ENCODE measurements around the gene FYB1.

DNA sequence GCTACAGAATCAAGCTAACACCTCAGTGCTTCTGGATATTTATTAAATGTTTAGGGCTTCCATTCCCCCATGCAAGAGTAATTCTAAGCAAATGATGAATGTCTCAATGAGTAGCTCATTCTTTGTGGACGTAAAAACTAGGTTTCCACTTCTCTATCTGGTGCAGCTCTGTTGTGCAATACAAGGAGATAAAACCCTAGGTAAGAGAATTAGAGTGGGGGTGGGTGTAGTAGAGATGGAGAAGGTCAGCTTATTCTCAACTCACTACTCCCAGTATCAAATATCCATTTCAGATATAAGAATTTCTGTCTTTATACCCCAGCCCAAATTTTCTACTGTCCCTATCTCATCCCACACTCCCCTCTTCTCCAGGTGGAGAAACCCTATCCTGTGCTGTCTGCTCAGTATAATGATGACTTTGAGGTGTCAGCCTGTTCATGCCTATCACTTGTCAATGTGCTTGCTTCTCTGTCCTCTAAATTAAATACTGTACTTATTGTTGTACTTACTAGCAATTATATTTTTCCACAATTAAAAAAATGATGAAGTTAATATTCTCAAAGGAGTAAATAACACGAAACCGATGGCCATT lies 4.3 kb upstream of the FYB1 start:
- TF ChIP-seq, protein P1, sequence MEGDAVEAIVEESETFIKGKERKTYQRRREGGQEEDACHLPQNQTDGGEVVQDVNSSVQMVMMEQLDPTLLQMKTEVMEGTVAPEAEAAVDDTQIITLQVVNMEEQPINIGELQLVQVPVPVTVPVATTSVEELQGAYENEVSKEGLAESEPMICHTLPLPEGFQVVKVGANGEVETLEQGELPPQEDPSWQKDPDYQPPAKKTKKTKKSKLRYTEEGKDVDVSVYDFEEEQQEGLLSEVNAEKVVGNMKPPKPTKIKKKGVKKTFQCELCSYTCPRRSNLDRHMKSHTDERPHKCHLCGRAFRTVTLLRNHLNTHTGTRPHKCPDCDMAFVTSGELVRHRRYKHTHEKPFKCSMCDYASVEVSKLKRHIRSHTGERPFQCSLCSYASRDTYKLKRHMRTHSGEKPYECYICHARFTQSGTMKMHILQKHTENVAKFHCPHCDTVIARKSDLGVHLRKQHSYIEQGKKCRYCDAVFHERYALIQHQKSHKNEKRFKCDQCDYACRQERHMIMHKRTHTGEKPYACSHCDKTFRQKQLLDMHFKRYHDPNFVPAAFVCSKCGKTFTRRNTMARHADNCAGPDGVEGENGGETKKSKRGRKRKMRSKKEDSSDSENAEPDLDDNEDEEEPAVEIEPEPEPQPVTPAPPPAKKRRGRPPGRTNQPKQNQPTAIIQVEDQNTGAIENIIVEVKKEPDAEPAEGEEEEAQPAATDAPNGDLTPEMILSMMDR (IDR thresholded peaks at IDR 0.05; ENCODE audit: insufficient read depth, low read length) = no peak
- no peak for TF ChIP-seq POLR2AphosphoS5 (IDR thresholded peaks at IDR 0.05; ENCODE audit: low read depth)
- no peak for TF ChIP-seq REST (IDR thresholded peaks at IDR 0.05; ENCODE audit: insufficient replicate concordance, low read depth)
- TF ChIP-seq GABPA (IDR thresholded peaks at IDR 0.05; ENCODE audit: low read depth) = no peak

All from HL-60 (cell line).